RWPE1 (cell line): ENCODE data around the gene SMARCA4.
"Not testable (repeated sequence)": the region's sequence is repeated elsewhere in the genome, so short reads cannot be mapped to it uniquely, and the experiment has no call there.

Experiments
- CTCF ChIA-PET: fragments of 350-600 bp; sonication (Branson Sonifier 250); formaldehyde crosslinking; extraction: SDS; loops from one replicate; lab custom pipeline; 2021; lab: Yijun Ruan, JAX
- POLR2A ChIA-PET: fragments of 400-600 bp; formaldehyde crosslinking; extraction: SDS; loops from one replicate; lab custom pipeline; 2020; ENCODE audit warnings: antibody characterized with exemption; ENCODE audit not compliant: low non-redundant PET; lab: Yijun Ruan, JAX
- DNase-seq: peaks from one replicate; pipeline ENCODE4 v3.0.0; 2012; ENCODE audit warnings: low spot score
- H3K27ac ChIP-seq: fragments of 450-650 bp; 2 replicates; pipeline ENCODE4 v1.5.1; 2017
- TF ChIP-seq, protein P1 (sequence below): fragments of 450-650 bp; conservative IDR thresholded peaks from 2 replicates; pipeline ENCODE4 v1.5.1; 2017; ENCODE audit warnings: low read depth, mild to moderate bottlenecking

Gene SMARCA4

DNA sequence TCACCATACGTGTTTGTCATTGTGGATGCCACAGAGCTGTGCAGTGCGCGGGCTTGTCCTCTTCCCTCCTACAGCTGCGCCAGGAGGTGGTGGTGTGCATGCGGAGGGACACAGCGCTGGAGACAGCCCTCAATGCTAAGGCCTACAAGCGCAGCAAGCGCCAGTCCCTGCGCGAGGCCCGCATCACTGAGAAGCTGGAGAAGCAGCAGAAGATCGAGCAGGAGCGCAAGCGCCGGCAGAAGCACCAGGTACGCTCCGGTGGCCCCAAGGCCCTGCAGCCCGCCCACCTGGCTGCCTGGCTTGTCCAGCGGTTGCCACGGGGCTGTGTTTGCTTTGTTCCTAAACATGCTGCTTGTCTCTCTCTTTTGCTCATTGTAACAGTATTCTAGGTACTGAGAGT is 30.2 kb downstream of the SMARCA4 start:
- ChIA-PET CTCF (no interaction called here), POLR2A (no interaction called here)
- no peak for DNase-seq
- 0 out of 2 replicates have a peak overlapping the region, but pooled peaks have one; percentile 15 for H3K27ac ChIP-seq
- TF ChIP-seq, protein P1, sequence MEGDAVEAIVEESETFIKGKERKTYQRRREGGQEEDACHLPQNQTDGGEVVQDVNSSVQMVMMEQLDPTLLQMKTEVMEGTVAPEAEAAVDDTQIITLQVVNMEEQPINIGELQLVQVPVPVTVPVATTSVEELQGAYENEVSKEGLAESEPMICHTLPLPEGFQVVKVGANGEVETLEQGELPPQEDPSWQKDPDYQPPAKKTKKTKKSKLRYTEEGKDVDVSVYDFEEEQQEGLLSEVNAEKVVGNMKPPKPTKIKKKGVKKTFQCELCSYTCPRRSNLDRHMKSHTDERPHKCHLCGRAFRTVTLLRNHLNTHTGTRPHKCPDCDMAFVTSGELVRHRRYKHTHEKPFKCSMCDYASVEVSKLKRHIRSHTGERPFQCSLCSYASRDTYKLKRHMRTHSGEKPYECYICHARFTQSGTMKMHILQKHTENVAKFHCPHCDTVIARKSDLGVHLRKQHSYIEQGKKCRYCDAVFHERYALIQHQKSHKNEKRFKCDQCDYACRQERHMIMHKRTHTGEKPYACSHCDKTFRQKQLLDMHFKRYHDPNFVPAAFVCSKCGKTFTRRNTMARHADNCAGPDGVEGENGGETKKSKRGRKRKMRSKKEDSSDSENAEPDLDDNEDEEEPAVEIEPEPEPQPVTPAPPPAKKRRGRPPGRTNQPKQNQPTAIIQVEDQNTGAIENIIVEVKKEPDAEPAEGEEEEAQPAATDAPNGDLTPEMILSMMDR: no peak

DNA sequence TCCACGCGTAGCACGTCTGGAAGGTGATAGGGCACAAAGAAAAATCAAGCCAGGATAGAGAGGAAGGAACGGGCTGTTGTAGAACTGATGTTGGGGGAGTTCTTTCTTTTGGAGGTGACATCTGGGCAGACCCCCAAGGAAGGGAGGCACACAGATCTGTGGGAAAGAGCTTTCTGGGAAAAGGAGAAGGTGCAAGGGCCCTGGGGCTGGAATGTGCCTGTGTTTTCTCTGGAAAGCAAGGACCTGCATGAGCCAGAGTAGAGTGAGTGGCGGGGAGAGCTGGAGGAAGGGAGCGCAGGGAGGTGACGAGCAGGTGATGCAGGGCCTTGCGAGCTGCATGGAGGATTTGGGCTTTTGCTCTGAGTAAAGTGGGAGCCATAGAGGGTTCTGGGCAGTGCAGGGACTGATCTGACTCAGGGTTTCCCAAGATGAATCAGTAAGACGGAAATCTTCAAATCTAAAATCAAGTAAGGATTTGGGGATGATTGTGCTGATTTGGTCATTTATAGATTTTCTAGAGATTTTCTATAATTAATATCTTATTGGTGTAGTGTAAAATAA is 30.8 kb downstream of the SMARCA4 start:
- DNase-seq: no peak
- POLR2A ChIA-PET: no interaction called here
- CTCF ChIA-PET: no interaction called here
- H3K27ac ChIP-seq: no peak overlapping the region
- TF ChIP-seq, protein P1: no peak

DNA sequence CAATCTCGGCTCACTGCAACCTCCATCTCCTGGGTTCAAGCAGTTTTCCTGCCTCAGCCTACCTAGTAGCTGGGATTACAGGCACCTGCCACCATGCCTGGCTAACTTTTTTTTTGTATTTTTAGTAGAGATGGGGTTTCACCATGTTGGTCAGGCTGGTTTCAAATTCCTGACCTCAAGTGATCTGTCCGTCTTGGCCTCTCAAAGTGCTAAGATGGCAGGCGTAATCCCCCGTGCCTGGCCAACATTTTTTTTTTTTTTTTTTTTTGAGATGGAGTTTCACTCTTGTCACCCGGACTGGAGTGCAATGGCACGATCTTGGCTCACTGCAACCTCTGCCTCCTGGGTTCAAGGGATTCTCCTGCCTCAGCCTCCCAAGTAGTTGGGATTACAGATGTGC is 31.3 kb downstream of the SMARCA4 start:
- CTCF ChIA-PET, POLR2A ChIA-PET, DNase-seq, H3K27ac ChIP-seq: not testable (repeated sequence)

DNA sequence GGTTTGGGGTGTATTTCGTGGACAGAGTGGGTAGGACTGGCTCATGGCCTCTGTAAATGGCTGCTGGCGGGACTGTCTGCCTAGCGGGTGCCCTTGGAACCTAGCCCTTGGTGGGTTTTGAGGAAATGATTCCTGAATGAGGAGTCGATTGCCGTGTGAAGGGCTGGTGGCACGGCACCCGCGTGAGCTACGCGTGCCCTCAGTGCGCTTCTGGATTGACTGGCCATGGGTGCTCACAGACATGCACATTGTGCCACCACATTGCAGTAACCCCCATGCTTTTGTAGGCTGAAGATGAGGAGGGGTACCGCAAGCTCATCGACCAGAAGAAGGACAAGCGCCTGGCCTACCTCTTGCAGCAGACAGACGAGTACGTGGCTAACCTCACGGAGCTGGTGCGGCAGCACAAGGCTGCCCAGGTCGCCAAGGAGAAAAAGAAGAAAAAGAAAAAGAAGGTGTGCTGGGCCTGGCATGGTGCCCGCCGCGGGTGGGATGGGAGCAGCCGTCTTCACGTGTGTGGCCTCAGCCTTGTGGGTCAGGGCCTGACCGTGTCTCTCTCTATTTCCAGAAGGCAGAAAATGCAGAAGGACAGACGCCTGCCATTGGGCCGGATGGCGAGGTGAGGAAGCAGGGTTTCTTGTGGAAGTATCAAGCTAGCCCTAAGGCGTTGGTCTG is 35.2 kb downstream of the SMARCA4 start:
- TF ChIP-seq, protein P1: no peak
- ChIA-PET POLR2A (no interaction called here), CTCF (no interaction called here)
- H3K27ac ChIP-seq: no peak overlapping the region
- DNase-seq: no peak

DNA sequence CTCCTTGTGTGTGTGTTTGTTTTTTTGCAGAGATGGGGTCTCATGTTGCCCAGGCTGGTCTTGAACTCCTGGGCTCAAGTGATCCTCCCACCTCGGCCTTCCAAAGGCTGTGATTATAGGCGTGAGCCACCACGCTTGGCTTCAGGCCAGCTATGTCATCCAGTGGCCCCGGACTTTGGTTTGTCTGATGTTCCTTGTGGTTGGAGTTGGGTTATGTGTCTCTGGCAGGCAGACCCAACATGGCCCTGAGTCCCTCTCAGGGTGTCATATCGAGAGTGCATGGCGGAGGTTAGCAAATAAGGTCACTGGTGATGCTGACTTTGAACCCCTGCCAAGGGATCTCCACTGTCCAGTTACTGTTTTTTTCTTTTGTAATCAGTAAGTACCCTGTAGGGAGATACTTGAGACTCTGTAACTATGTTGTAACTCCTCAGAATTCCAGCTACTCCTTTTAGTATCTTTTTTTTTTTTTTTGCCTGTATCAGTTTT is 37.3 kb downstream of the SMARCA4 start:
- no peak overlapping the region for H3K27ac ChIP-seq
- no peak for DNase-seq
- POLR2A ChIA-PET: no interaction called here
- CTCF ChIA-PET: interaction anchor here (1.0 kb wide), 1 partner anchor 128 kb away, joined by 4 read pairs; no protein-coding TSS in a partner anchor
- TF ChIP-seq, protein P1: no peak

DNA sequence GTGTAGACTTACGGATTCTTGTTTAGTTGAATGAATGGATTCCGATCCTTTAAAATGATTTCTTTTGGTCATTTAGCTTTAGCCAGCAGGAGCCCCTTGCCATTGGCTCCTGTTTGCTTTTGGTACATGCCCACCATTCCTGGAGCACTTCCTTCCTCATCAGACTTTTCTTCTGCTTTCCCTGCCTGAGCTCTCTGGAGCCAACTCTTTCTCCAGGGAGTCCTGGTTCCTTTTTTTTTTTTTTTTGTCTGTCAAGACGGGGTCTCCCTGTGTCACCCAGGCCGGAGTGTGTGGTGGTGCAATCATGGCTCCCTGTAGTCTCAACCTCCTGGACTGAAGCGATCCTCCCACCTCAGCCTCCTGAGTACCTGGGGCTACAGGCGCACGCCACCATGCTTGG is 37.8 kb downstream of the SMARCA4 start:
- TF ChIP-seq, protein P1: no peak
- no peak overlapping the region for H3K27ac ChIP-seq
- CTCF ChIA-PET: interaction anchor here (1.0 kb wide), 1 partner anchor 127 kb away, joined by 4 read pairs; no protein-coding TSS in a partner anchor
- no peak for DNase-seq
- POLR2A ChIA-PET: no interaction called here

DNA sequence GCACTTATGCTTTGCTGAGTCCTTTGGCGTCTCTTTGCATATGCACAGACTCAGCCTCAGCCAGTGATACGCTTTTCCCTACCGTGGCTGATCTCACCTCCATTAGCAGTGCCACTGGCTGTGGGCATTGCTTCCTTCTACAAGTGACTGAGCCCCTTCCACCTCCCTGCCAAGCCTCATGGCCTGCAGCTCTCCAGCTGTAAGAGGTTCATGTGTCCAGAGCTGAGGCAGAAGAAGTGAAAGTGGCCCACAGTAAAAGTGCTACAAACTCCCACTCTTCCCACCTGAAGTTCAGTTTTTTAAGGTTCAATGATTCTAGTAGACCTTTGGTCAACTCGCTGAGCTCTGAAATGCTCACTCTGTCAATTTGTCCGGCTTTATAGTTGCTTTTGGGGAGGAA is 44.7 kb downstream of the SMARCA4 start:
- POLR2A ChIA-PET: no interaction called here
- TF ChIP-seq, protein P1: no peak
- DNase-seq: no peak
- H3K27ac ChIP-seq: peak overlapping the region; percentile 29
- CTCF ChIA-PET: interaction anchor here (1.1 kb wide), 1 partner anchor 69 kb away, joined by 4 read pairs; no protein-coding TSS in a partner anchor
